Thyroid gland (tissue), 4 donors: ENCODE results near the gene NLE1. TPM values are rescaled to one million over a fixed set of nuclear protein-coding genes. Genes with fewer than 3 reads are reported as not detected.
A peak's percentile ranks its signal among the peaks of the same experiment; 100 is the strongest.

Experiments used
- DNase-seq, 2 donors: peaks; one replicate each; pipeline ENCODE4 v3.0.0-alpha.2; 2019
- H3K27ac ChIP-seq, 3 donors: fragments of 200-600 bp; sonication (generic); 1 replicate in 2 of 3; 2 replicates in 1 of 3; pipeline ENCODE4 v1.5.1; 2016 to 2019; ENCODE audit warnings: mild to moderate bottlenecking in 1 of 3, moderate library complexity in 1 of 3
- H3K27me3 ChIP-seq: fragments of 200-600 bp; sonication (generic); one replicate; pipeline ENCODE4 v1.5.1; 2019
- H3K36me3 ChIP-seq, 2 donors: fragments of 200-600 bp; sonication (generic); one replicate each; pipeline ENCODE4 v1.5.1; 2016 to 2019
- H3K4me1 ChIP-seq, 2 donors: fragments of 200-600 bp; sonication (generic); one replicate each; pipeline ENCODE4 v1.5.1; 2017 to 2019
- H3K4me3 ChIP-seq, 3 donors: fragments of 200-600 bp; sonication (generic); replicated peaks in 1 of 3; 1 replicate in 2 of 3; 2 replicates in 1 of 3; pipeline ENCODE4 v1.5.1; 2016; ENCODE audit warnings: mild to moderate bottlenecking in 1 of 3
- H3K9me3 ChIP-seq: fragments of 200-600 bp; sonication (generic); one replicate; pipeline ENCODE4 v1.5.1; 2017
- POLR2A ChIP-seq, 2 donors: fragments of 450-650 bp; IDR thresholded peaks; one replicate each; pipeline ENCODE4 v1.6.1; 2017; ENCODE audit warnings: antibody characterized with exemption in 2 of 2, mild to moderate bottlenecking in 2 of 2, moderate library complexity in 1 of 2
- WGBS, 2 donors: methylation state at CpG; one replicate each; pipeline ENCODE4 v1.1.5; 2017; 5-methylcytosine and 5-hydroxymethylcytosine counted together
- intact Hi-C: fragments of 100-400 bp; cut with DNase I; formaldehyde crosslinking; loops from one replicate; pipeline ENCODE4 v1.15.1; 2023
- total RNA-seq, 4 donors: library from RNA; depleted of rRNA; stranded (reverse); fragments of >200 nt; gene quantifications; one replicate each; pipeline ENCODE4 v1.2.3, GENCODE V29; 2016
- TF ChIP-seq, protein P1 (sequence below), 6 experiments: fragments of 200-600 bp in 3 of 6; fragments of 450-650 bp in 3 of 6; sonication (generic) in 3 of 6; IDR thresholded peaks; one replicate each; pipeline ENCODE4 v1.5.1; 2016 to 2019; ENCODE audit warnings: antibody characterized with exemption in 6 of 6, mild to moderate bottlenecking in 2 of 6, inconsistent platforms in 1 of 6, moderate library complexity in 1 of 6

The NLE1 gene
- total RNA-seq, 4 donors from 2014 or later: 9.7 to 13.6 (median 11.6) TPM

DNA sequence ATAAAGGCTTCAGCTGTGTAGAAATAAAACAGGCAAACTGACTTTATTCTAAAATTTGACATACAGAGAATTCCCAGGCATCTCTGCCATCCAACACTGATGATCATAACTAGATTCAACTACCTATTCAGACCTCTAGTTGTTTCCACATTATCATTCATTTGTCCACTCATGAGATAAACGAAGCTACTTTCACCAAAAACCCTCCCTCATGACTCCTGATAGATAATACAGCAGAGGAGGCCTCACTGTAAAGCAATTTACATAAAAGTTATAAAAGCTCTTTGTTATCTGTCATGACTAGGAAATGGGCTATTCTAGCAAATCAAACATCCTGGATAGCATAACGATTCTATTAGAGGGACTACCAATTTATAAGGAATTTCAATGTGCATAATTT is 59.0 kb downstream of the NLE1 start:
- no peak for TF ChIP-seq POLR2A (IDR thresholded peaks at IDR 0.05)
- TF ChIP-seq, protein P1, sequence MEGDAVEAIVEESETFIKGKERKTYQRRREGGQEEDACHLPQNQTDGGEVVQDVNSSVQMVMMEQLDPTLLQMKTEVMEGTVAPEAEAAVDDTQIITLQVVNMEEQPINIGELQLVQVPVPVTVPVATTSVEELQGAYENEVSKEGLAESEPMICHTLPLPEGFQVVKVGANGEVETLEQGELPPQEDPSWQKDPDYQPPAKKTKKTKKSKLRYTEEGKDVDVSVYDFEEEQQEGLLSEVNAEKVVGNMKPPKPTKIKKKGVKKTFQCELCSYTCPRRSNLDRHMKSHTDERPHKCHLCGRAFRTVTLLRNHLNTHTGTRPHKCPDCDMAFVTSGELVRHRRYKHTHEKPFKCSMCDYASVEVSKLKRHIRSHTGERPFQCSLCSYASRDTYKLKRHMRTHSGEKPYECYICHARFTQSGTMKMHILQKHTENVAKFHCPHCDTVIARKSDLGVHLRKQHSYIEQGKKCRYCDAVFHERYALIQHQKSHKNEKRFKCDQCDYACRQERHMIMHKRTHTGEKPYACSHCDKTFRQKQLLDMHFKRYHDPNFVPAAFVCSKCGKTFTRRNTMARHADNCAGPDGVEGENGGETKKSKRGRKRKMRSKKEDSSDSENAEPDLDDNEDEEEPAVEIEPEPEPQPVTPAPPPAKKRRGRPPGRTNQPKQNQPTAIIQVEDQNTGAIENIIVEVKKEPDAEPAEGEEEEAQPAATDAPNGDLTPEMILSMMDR (IDR thresholded peaks at IDR 0.05): no peak
- peak overlapping the region in 1 of 3 donors; percentile 58 for H3K27ac ChIP-seq
- H3K27me3 ChIP-seq: no peaks in the 10 kb centered on the region
- DNase-seq: no peak
- no peaks in the 10 kb centered on the region for H3K36me3 ChIP-seq
- peaks cover 27 to 47% of the 10 kb centered on the region in 2 donors for H3K4me1 ChIP-seq
- intact Hi-C loops: no loop called here
- no peaks in the 10 kb centered on the region for H3K9me3 ChIP-seq
- no peak overlapping the region for H3K4me3 ChIP-seq
- 88 to 91% methylated on average over 2 of the region's 2 CpGs for WGBS, 2 donors

DNA sequence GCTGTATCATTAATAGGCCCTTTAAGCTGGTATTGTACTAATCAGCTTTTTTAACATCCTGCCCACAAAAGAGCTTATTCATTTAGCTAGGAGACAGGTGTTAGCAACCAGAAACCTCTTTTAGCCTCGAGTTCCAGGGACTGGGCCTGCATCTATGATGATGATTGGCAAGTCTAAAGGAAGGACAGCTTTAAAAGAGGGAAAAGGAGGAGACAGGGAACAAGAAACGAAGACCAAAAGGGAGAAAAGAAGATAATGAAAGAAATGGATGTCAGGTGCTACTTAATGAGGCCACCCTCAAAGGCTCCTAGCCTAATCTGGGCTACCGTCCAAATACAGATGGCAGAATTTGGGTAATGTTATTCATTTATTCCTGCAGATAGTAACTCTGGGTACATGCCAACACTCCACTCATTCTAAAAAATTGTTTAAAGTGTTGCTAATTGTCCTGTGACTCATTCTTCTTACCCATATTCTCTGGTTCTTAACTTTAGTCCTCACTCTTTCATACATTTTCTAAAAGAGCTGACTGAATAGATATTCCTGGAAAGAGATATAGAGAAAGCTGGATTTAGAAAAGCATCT is 59.9 kb downstream of the NLE1 start:
- no peaks in the 10 kb centered on the region for H3K36me3 ChIP-seq
- no peak overlapping the region for H3K4me3 ChIP-seq
- peaks cover 18 to 53% of the 10 kb centered on the region in 2 donors for H3K4me1 ChIP-seq
- no peak for TF ChIP-seq POLR2A (IDR thresholded peaks at IDR 0.05)
- TF ChIP-seq, protein P1 (IDR thresholded peaks at IDR 0.05): no peak
- intact Hi-C loops: no loop called here
- no peaks in the 10 kb centered on the region for H3K9me3 ChIP-seq
- DNase-seq: no peak
- H3K27ac ChIP-seq: peak overlapping the region; percentile 16 to 58 (median 22)
- no peaks in the 10 kb centered on the region for H3K27me3 ChIP-seq
- 58 to 67% methylated on average over 3 of the region's 3 CpGs for WGBS, 2 donors

DNA sequence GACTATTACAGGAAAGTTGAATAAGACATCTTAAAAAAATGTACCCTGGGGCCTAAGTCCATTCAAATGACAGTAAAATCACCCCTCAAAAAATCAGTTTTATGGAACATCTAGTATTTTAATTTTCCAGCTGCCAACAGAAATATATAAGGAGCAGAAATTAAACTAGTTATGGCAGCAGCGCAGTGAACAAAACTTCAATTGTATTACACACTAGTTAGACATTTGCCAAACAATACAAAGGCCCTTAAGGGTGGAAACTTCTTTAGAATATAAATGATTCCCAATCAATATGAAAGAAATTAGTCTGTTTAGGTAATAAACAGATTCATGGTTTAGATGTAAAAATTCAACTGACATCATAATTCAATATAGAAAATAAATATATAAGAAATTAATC is 60.5 kb downstream of the NLE1 start:
- intact Hi-C loops: no loop called here
- Histone ChIP-seq H3K9me3 (no peaks in the 10 kb centered on the region), H3K4me3 (no peak overlapping the region)

DNA sequence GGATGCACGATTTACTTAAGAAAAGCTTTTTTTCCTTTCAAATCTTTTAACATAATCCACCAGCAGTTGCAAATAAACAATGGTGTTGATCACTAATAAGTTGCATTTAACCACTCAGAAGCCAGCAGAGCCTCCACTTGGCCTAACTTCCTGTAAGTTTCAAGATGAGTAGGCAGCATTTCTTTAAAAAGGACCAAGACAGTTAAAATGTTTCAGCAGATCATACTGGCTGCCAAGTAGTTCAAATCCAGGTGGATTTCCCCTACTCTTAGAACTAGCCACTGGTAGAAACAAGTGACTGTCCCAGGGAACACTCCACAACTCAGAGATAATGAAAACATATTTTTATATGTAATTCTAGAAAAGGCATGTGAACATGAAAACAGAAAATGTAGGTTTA is 61.6 kb downstream of the NLE1 start:
- TF ChIP-seq, protein P1 (IDR thresholded peaks at IDR 0.05): no peak
- no peak for TF ChIP-seq POLR2A (IDR thresholded peaks at IDR 0.05)
- Histone ChIP-seq H3K9me3 (no peaks in the 10 kb centered on the region), H3K27ac (peak overlapping the region in 2 of 3 donors; percentile 16 to 58), H3K4me1 (peaks cover 10 to 53% of the 10 kb centered on the region in 2 donors), H3K4me3 (no peak overlapping the region), H3K27me3 (no peaks in the 10 kb centered on the region), H3K36me3 (no peaks in the 10 kb centered on the region)
- intact Hi-C loops: no loop called here
- DNase-seq: no peak
- WGBS, 2 donors: 37 to 42% methylated on average over 1 of the region's 1 CpG

More for the DNA sequence above, 60.5 kb downstream of the NLE1 start:
- peaks cover 13 to 55% of the 10 kb centered on the region in 2 donors for H3K4me1 ChIP-seq
- H3K36me3 ChIP-seq: no peaks in the 10 kb centered on the region
- no peak for TF ChIP-seq POLR2A (IDR thresholded peaks at IDR 0.05)
- TF ChIP-seq, protein P1 (IDR thresholded peaks at IDR 0.05): no peak
- H3K27me3 ChIP-seq: no peaks in the 10 kb centered on the region
- 87 to 95% methylated on average over 1 of the region's 1 CpG for WGBS, 2 donors
- peak overlapping the region in 2 of 3 donors; percentile 16 to 58 for H3K27ac ChIP-seq
- no peak for DNase-seq

GRCh38 chr17:35079547-35080423 is 62.3 kb downstream of the NLE1 start:
- WGBS, 2 donors: 96 to 100% methylated on average over 1 of the region's 1 CpG
- H3K27me3 ChIP-seq: no peaks in the 10 kb centered on the region
- peaks cover 17 to 53% of the 10 kb centered on the region in 2 donors for H3K4me1 ChIP-seq
- H3K27ac ChIP-seq: peak overlapping the region in 2 of 3 donors; percentile 13
- intact Hi-C loops: no loop called here
- DNase-seq: no peak
- TF ChIP-seq, protein P1 (IDR thresholded peaks at IDR 0.05): no peak
- TF ChIP-seq POLR2A (IDR thresholded peaks at IDR 0.05): no peak
- H3K9me3 ChIP-seq: no peaks in the 10 kb centered on the region
- no peak overlapping the region for H3K4me3 ChIP-seq
- H3K36me3 ChIP-seq: no peaks in the 10 kb centered on the region
